Natural killer cell treated with Interleukin-12 subunit alpha and Interleukin-12 subunit beta and Interleukin-15 and Interleukin-18, amount 100 ng/mL, for 72 hours (primary cell): ENCODE data around the gene ZNF316. TPM values are rescaled to one million over a fixed set of nuclear protein-coding genes. Genes with fewer than 3 reads are reported as not detected.

Experiments used
- ATAC-seq, 2 donors: fragments of 150-1000 bp; cut with Tn5 transposase in 1 of 2; sonication (Bioruptor Pico), chemical (Tn5 transposase) in 1 of 2; 2 replicates each; pipeline ENCODE4 v1.10.0; 2021
- DNase-seq: peaks from one replicate; pipeline ENCODE4 v3.0.0; 2022; ENCODE audit warnings: low spot score
- H3K27ac Mint-ChIP-seq, 2 donors: 1 replicate in 1 of 2; 2 replicates in 1 of 2; pipeline ENCODE4 v1.8.0; 2022; ENCODE audit warnings: mixed read lengths in 2 of 2, mild to moderate bottlenecking in 1 of 2, moderate library complexity in 1 of 2
- H3K27me3 Mint-ChIP-seq, 2 donors: 1 replicate in 1 of 2; 2 replicates in 1 of 2; pipeline ENCODE4 v1.8.0; 2022; ENCODE audit warnings: mixed read lengths in 2 of 2
- H3K36me3 Mint-ChIP-seq: one replicate; pipeline ENCODE4 v1.8.0; 2022; ENCODE audit warnings: mixed read lengths
- H3K4me1 Mint-ChIP-seq, 2 donors: 1 replicate in 1 of 2; 2 replicates in 1 of 2; pipeline ENCODE4 v1.8.0; 2022; ENCODE audit warnings: low read depth in 2 of 2, mixed read lengths in 2 of 2, mild to moderate bottlenecking in 1 of 2
- H3K4me3 Mint-ChIP-seq: one replicate; pipeline ENCODE4 v1.8.0; 2022; ENCODE audit warnings: mixed read lengths
- H3K9me3 Mint-ChIP-seq: 2 replicates; pipeline ENCODE4 v1.8.0; 2022; ENCODE audit warnings: mixed read lengths
- total RNA-seq, 2 donors: library from RNA; stranded (reverse); gene quantifications; one replicate each; pipeline ENCODE4 v1.2.3, GENCODE V29; 2022

Gene ZNF316
- total RNA-seq, 2 donors from 2014 or later, result 28.3 to 39.8 TPM

- H3K4me3 Mint-ChIP-seq, result peak within 1 kb of the TSS; percentile 77
- no peak for DNase-seq
- no peaks in the 10 kb centered on the region for H3K27me3 Mint-ChIP-seq
- H3K27ac Mint-ChIP-seq, result peak within 1 kb of the TSS in 1 of 2 donors; percentile 68
- no peaks in the 10 kb centered on the region for H3K9me3 Mint-ChIP-seq
- H3K4me1 Mint-ChIP-seq, result peaks cover 5 to 9% of the 10 kb centered on the region in 2 donors
- H3K36me3 Mint-ChIP-seq, result no peaks in the 10 kb centered on the region
- peak; percentile 69 to 70 for ATAC-seq
Observed at GRCh38 chr7:6614953-6615722, 22.0 kb upstream of the ZNF316 start, which contains the start of gene ZNF853. Gene ZNF853 (plus strand): TSS chr7:6615610. CDS start chr7:6616175, 565 bp downstream.

- peaks cover 11 to 12% of the 10 kb centered on the region in 2 donors for H3K4me1 Mint-ChIP-seq
- H3K4me3 Mint-ChIP-seq, result peak overlapping the region; percentile 54
- H3K27me3 Mint-ChIP-seq, result no peaks in the 10 kb centered on the region
- DNase-seq, result no peak
- H3K36me3 Mint-ChIP-seq, result no peaks in the 10 kb centered on the region
- H3K9me3 Mint-ChIP-seq, result no peaks in the 10 kb centered on the region
- peak; percentile 47 to 58 for ATAC-seq
- no peak overlapping the region for H3K27ac Mint-ChIP-seq
Observed at GRCh38 chr7:6615723-6616555, 21.2 kb upstream of the ZNF316 start.

- no peak for DNase-seq
- Mint-ChIP-seq H3K27me3 (no peaks in the 10 kb centered on the region), H3K4me3 (peak overlapping the region; percentile 70), H3K36me3 (peaks cover 4% of the 10 kb centered on the region), H3K4me1 (peaks cover 11 to 20% of the 10 kb centered on the region in 2 donors), H3K9me3 (no peaks in the 10 kb centered on the region), H3K27ac (no peak overlapping the region)
- ATAC-seq, result peak in 1 of 2 donors; percentile 7
Observed at GRCh38 chr7:6616854-6617643, 20.1 kb upstream of the ZNF316 start.

- Mint-ChIP-seq H3K4me3 (no peak overlapping the region), H3K27me3 (no peaks in the 10 kb centered on the region), H3K4me1 (peaks cover 11 to 21% of the 10 kb centered on the region in 2 donors), H3K9me3 (no peaks in the 10 kb centered on the region), H3K27ac (no peak overlapping the region), H3K36me3 (peaks cover 4% of the 10 kb centered on the region)
- ATAC-seq, result no peak
- no peak for DNase-seq
Observed at GRCh38 chr7:6618621-6619020, 18.5 kb upstream of the ZNF316 start.

- Mint-ChIP-seq H3K27me3 (no peaks in the 10 kb centered on the region), H3K27ac (no peak overlapping the region), H3K9me3 (no peaks in the 10 kb centered on the region), H3K36me3 (peaks cover 4% of the 10 kb centered on the region), H3K4me3 (no peak overlapping the region), H3K4me1 (peaks cover 15 to 25% of the 10 kb centered on the region in 2 donors)
- DNase-seq (no peak), ATAC-seq (no peak)
Observed at GRCh38 chr7:6619961-6620360, 17.2 kb upstream of the ZNF316 start.

GRCh38 chr7:6621195-6622133 is 15.7 kb upstream of the ZNF316 start:
- ATAC-seq, result no peak
- H3K4me3 Mint-ChIP-seq, result peak overlapping the region; percentile 36

GRCh38 chr7:6622134-6622710 is 14.9 kb upstream of the ZNF316 start:
- DNase-seq (no peak), ATAC-seq (no peak)
- Mint-ChIP-seq H3K4me1 (peaks cover 16 to 25% of the 10 kb centered on the region in 2 donors), H3K36me3 (peaks cover 4% of the 10 kb centered on the region), H3K27ac (no peak overlapping the region), H3K9me3 (no peaks in the 10 kb centered on the region), H3K4me3 (no peak overlapping the region), H3K27me3 (no peaks in the 10 kb centered on the region)

More at GRCh38 chr7:6621195-6622133, 15.7 kb upstream of the ZNF316 start:
- no peak for DNase-seq
- Mint-ChIP-seq H3K4me1 (peaks cover 16 to 25% of the 10 kb centered on the region in 2 donors), H3K36me3 (peaks cover 4% of the 10 kb centered on the region), H3K27ac (no peak overlapping the region), H3K27me3 (no peaks in the 10 kb centered on the region), H3K9me3 (no peaks in the 10 kb centered on the region)

GRCh38 chr7:6623589-6624245 is 13.4 kb upstream of the ZNF316 start:
- no peaks in the 10 kb centered on the region for H3K9me3 Mint-ChIP-seq
- H3K36me3 Mint-ChIP-seq, result peaks cover 4% of the 10 kb centered on the region
- H3K4me3 Mint-ChIP-seq, result peak overlapping the region; percentile 62
- no peaks in the 10 kb centered on the region for H3K27me3 Mint-ChIP-seq
- ATAC-seq (peak; percentile 58 to 69), DNase-seq (no peak)
- peak overlapping the region; percentile 71 to 88 for H3K27ac Mint-ChIP-seq
- peaks cover 13 to 25% of the 10 kb centered on the region in 2 donors for H3K4me1 Mint-ChIP-seq

GRCh38 chr7:6624246-6624611 is 12.9 kb upstream of the ZNF316 start:
- H3K4me3 Mint-ChIP-seq, result peak overlapping the region; percentile 62
- no peak for ATAC-seq
- H3K4me1 Mint-ChIP-seq, result peaks cover 13 to 25% of the 10 kb centered on the region in 2 donors
- H3K27me3 Mint-ChIP-seq, result no peaks in the 10 kb centered on the region
- H3K9me3 Mint-ChIP-seq, result no peaks in the 10 kb centered on the region
- peaks cover 4% of the 10 kb centered on the region for H3K36me3 Mint-ChIP-seq
- no peak for DNase-seq
- peak overlapping the region; percentile 71 to 88 for H3K27ac Mint-ChIP-seq

GRCh38 chr7:6628045-6628444 is 9.1 kb upstream of the ZNF316 start:
- Mint-ChIP-seq H3K36me3 (no peaks in the 10 kb centered on the region), H3K4me3 (no peak overlapping the region), H3K27ac (no peak overlapping the region), H3K4me1 (peaks cover 10 to 11% of the 10 kb centered on the region in 2 donors), H3K9me3 (no peaks in the 10 kb centered on the region), H3K27me3 (no peaks in the 10 kb centered on the region)
- ATAC-seq (no peak), DNase-seq (no peak)

GRCh38 chr7:6630007-6630849 is 6.9 kb upstream of the ZNF316 start:
- no peaks in the 10 kb centered on the region for H3K9me3 Mint-ChIP-seq
- no peak for DNase-seq
- no peak overlapping the region for H3K4me3 Mint-ChIP-seq
- H3K27ac Mint-ChIP-seq, result peak overlapping the region in 1 of 2 donors; percentile 51
- peaks cover 0 to 3% of the 10 kb centered on the region in 2 donors for H3K4me1 Mint-ChIP-seq
- ATAC-seq, result no peak
- no peaks in the 10 kb centered on the region for H3K27me3 Mint-ChIP-seq
- no peaks in the 10 kb centered on the region for H3K36me3 Mint-ChIP-seq
